ENCODE results near the gene RGS19.

GRCh38 chr20:64058536-64058935 lies 20.8 kb downstream of the RGS19 start:
- TF ChIP-seq CTCF (IDR thresholded peaks at IDR 0.05) (no peak), POLR2A (IDR thresholded peaks at IDR 0.05) (no peak)
